ENCODE measurements around the gene HEXIM2. TPM values are rescaled to one million over a fixed set of nuclear protein-coding genes. Genes with fewer than 3 reads are reported as not detected.

Gene HEXIM2
- total and polyA plus RNA-seq, 8 donors: 0.92 to 34.4 (median 11.0) TPM

DNA sequence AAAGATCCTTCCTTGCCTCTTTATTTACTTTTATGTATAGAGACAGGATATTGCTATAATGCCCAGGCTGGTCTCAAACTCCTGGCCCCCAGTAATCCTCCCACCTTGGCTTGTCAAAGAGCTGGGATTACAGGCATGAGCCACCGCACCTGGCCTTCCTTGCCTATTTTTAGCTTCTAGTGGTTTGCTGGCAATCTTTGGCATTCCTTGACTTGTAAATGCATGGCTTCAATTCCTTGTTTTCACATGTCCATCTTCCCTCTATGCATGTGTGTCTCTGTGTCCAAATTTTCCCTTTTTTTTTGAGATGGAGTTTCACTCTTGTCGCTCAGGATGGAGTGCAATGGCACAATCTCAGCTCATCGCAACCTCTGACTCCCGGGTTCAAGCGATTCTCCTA lies 22.5 kb downstream of the HEXIM2 start:
- no peaks in the 10 kb centered on the region for H3K27me3 ChIP-seq
- no peak overlapping the region for H3K27ac ChIP-seq
- no peaks in the 10 kb centered on the region for H3K36me3 ChIP-seq
- no peak for TF ChIP-seq EP300 (IDR thresholded peaks at IDR 0.05)
- no peak for TF ChIP-seq POLR2A (IDR thresholded peaks at IDR 0.05)
- TF ChIP-seq, protein P1, sequence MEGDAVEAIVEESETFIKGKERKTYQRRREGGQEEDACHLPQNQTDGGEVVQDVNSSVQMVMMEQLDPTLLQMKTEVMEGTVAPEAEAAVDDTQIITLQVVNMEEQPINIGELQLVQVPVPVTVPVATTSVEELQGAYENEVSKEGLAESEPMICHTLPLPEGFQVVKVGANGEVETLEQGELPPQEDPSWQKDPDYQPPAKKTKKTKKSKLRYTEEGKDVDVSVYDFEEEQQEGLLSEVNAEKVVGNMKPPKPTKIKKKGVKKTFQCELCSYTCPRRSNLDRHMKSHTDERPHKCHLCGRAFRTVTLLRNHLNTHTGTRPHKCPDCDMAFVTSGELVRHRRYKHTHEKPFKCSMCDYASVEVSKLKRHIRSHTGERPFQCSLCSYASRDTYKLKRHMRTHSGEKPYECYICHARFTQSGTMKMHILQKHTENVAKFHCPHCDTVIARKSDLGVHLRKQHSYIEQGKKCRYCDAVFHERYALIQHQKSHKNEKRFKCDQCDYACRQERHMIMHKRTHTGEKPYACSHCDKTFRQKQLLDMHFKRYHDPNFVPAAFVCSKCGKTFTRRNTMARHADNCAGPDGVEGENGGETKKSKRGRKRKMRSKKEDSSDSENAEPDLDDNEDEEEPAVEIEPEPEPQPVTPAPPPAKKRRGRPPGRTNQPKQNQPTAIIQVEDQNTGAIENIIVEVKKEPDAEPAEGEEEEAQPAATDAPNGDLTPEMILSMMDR (IDR thresholded peaks at IDR 0.05): no peak
- TF ChIP-seq POLR2AphosphoS5 (IDR thresholded peaks at IDR 0.05): no peak
- H3K4me1 ChIP-seq: no peaks in the 10 kb centered on the region
- intact Hi-C loops (cut with DNase I; ENCODE audit: low total_unique reads): no loop called here
- 90 to 97% (median 92%) methylated on average over 5 of the region's 5 CpGs for WGBS, 5 donors
- H3K4me3 ChIP-seq: no peak overlapping the region
- no peak for DNase-seq
- no peaks in the 10 kb centered on the region for H3K9me3 ChIP-seq

DNA sequence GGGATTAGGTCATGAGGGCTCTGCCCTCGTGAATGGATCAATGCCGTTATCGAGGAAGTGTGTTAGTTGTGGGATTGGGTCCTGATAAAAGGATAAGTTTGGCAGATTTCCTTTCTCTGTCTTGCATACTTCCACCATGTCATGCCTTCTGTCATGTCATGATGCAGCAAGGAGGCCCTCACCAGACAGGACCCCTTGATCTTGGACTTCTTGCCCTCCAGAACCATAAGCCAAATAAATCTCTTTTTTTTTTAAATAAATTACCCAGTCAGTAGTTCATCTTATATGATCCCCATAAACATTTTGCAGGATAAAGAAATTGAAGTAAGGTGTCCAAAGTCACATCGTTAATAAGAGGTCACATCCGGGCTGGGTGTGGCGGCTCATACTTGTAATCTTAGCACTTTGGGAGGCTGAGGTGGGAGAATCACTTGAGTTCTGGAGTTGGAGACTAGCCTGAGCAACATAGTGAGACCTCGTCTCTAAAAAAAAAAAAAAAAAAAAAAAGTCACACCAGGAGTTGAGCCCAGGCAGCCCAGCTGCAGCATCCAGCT lies 25.2 kb downstream of the HEXIM2 start:
- TF ChIP-seq POLR2AphosphoS5 (IDR thresholded peaks at IDR 0.05) (no peak), POLR2A (IDR thresholded peaks at IDR 0.05) (no peak), EP300 (IDR thresholded peaks at IDR 0.05) (no peak)
- TF ChIP-seq, protein P1 (IDR thresholded peaks at IDR 0.05): no peak
- no peak for DNase-seq

DNA sequence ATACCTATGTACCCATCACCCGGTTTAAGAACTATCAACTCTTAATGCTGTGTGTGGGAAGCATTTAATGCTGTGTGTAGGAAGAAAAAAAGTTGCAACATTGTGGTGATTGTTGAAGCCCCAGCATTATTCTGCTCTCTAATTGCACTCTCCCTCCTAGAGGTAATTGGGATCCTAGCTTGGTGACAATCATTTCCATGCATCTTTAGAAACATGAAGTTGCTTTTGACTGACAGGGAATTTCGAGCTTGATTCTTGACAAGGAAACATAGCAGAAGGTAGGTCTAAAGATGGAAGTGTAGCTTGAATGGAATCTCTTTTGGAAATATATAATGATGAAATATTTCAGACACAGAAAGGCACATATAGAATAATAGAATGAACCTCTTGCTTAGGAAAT lies 27.3 kb downstream of the HEXIM2 start:
- H3K27ac ChIP-seq: no peak overlapping the region
- H3K9me3 ChIP-seq: no peaks in the 10 kb centered on the region
- H3K4me1 ChIP-seq: no peaks in the 10 kb centered on the region
- DNase-seq: no peak
- TF ChIP-seq POLR2A (IDR thresholded peaks at IDR 0.05) (no peak), POLR2AphosphoS5 (IDR thresholded peaks at IDR 0.05) (no peak), EP300 (IDR thresholded peaks at IDR 0.05) (no peak)
- TF ChIP-seq, protein P1 (IDR thresholded peaks at IDR 0.05): no peak
- no peaks in the 10 kb centered on the region for H3K27me3 ChIP-seq
- no peak overlapping the region for H3K4me3 ChIP-seq
- H3K36me3 ChIP-seq: no peaks in the 10 kb centered on the region
- 69 to 88% (median 79%) methylated on average over 2 of the region's 2 CpGs for WGBS, 5 donors
- intact Hi-C loops (cut with DNase I; ENCODE audit: low total_unique reads): no loop called here

More for the DNA sequence above, 25.2 kb downstream of the HEXIM2 start:
- no peaks in the 10 kb centered on the region for H3K4me1 ChIP-seq
- no peaks in the 10 kb centered on the region for H3K9me3 ChIP-seq
- H3K27ac ChIP-seq: no peak overlapping the region
- H3K36me3 ChIP-seq: no peaks in the 10 kb centered on the region
- no peak overlapping the region for H3K4me3 ChIP-seq
- intact Hi-C loops (cut with DNase I; ENCODE audit: low total_unique reads): no loop called here
- 62 to 67% (median 66%) methylated on average over 7 of the region's 7 CpGs for WGBS, 5 donors
- no peaks in the 10 kb centered on the region for H3K27me3 ChIP-seq

DNA sequence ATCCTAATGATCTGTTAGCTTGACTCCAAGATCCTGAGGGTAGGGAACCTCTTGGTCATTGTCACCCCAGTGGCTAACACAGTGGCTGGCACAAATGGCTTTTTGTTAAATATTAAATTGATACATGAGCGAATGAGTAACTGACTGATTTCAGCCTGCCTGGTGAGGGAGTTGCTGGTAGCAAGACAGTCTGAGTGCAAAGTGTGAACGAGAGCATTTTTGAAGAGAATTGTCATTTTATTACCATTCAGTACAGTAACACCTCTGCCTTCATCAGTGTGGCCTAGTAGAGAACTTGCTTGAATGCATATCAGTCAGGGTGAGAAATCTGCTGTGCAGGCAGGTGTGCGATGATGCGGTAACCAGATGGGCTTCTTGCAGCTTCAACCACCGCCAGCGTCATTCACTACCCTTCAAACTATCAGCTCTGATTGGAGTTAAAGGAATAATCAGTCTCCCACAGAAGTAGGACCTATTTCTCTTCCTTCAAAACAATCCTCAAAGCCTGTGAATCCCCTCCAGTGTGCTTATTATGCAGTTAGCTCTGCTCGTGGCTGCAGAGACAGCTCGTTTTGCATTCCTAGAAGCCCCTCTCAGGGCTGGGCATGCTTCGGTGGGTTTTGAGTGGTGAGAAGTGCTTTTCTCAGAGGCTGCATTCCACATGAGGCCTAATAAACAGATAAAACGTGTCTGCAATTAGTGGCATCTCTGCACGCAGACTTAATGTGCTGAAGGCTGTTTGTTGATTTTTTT lies 29.0 kb downstream of the HEXIM2 start:
- H3K36me3 ChIP-seq: no peaks in the 10 kb centered on the region
- H3K4me3 ChIP-seq: no peak overlapping the region
- H3K4me1 ChIP-seq: no peaks in the 10 kb centered on the region
- no peaks in the 10 kb centered on the region for H3K9me3 ChIP-seq
- no peaks in the 10 kb centered on the region for H3K27me3 ChIP-seq
- intact Hi-C loops (cut with DNase I; ENCODE audit: low total_unique reads): no loop called here
- TF ChIP-seq POLR2AphosphoS5 (IDR thresholded peaks at IDR 0.05) (no peak), POLR2A (IDR thresholded peaks at IDR 0.05) (no peak), EP300 (IDR thresholded peaks at IDR 0.05) (no peak)
- TF ChIP-seq, protein P1 (IDR thresholded peaks at IDR 0.05): no peak
- no peak overlapping the region for H3K27ac ChIP-seq
- WGBS, 5 donors: 70 to 78% (median 74%) methylated on average over 9 to 11 of the region's 11 CpGs
- no peak for DNase-seq

Data from stomach (tissue), 9 donors.